Stimulated activated CD8-positive, alpha-beta memory T cell treated with anti-CD3 and anti-CD28 coated beads, Interleukin-12 subunit alpha, Interleukin-12 subunit beta, amount 100 ng/mL, for 4 hours (primary cell): ENCODE results near the gene PTPRG.

ENCODE experiments used
- DNase-seq: peaks from one replicate; pipeline ENCODE4 v3.0.0-alpha.2; 2020; ENCODE audit warnings: low read depth

The PTPRG gene

DNA sequence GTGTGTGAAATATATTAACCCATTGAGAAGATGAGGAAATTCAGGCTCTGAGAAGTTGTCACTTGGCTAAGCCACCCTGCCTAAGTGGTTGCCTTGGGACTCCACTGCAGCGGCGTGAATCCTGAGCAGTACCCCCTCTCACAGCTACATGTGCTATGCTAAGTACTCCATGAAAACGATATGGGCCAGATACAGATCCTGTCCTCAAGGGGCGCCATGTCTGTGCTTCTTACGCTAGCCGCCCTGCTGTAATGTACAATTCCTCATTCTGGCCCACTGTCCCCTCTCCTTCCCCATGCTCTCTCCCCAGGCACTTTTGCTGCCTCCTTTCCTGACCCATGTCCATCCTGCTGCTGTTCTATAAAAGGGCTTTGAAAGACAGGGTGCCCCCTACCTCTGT lies 671.7 kb downstream of the PTPRG start:
- DNase-seq: no peak

DNA sequence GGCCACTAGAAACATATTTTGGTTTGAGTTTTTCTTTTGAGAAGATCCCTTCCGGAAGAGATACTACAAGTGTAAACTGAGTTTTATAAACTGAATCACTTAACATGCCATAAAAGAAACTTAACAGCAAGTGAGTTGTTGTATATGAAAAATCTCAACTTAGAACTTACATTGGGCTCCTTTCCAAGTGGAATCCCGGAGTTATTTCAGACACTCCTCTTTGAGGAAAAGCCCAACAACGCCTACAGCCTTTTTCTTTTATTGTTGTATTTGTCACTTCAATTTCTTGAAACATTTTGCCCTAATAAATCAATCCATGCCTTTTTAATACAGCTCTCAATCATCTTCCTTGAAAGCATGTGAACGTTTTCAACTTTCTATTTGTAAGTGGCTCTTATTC lies 674.6 kb downstream of the PTPRG start:
- DNase-seq: no peak

DNA sequence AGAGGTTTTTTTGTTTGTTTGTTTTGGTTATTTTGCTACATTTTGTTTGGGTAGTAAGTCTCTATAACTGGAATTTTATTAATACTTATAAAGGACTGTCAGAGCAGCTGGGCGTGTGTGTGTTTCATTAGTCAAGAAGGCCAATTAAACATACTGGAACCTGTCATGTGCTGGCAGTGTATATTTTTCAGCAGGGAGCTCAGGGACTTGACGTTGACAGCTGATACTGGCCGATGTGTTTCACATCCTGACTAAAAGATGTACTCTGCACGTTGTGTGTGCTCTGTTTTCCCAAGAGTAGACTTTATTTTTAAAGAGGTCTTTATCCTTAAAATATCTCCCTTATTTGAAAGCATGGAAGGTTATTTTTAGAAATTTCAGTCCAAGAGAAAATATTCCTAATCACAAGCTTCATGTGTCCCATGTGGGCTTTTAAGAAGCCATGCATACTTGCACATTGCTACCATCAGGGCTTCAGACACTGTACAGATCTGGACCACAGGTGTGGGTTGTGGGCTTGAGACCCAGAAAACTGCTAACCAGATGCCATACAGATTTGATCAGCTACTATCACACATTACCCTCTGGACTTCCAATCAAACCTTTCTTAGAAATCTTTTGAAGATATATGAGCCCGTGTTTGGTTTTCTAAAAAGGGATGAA lies 676.0 kb downstream of the PTPRG start:
- no peak for DNase-seq

DNA sequence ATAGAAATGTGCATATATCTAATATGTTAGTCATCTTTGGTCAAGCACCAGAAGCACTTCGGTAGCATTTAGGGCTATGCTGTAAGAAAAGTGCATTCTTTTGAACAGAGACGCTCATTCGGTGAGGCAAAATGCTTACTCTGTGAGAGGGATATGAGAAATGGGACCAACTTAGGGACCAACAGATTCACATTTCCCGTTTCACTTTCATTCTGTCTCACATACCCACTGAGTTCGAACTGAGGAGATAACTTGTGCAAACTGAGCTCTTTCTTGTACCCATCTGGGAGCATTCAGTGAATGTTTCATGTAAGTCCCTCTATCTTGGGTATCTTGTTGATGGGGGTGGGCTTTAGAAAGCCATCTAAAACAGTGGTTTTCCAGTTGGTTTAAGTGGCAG lies 676.6 kb downstream of the PTPRG start:
- DNase-seq: no peak

DNA sequence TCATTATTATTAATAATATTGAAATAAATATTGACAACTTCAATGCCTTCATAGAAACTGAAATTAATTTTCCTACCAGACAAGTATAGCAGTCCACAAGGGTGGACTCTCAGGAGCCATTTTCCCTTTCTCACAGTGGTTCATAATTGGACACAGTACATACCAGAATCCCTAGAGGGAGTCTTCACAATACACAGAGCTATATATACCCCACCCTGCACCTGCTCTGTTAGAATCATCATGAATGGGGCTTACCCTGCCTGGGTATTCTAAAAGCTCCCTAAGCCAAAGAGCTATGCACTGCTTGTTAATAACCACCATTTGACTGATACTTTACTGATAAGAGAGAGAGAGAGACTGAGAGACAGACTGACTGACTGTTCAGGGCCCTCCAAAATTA lies 677.1 kb downstream of the PTPRG start:
- no peak for DNase-seq

DNA sequence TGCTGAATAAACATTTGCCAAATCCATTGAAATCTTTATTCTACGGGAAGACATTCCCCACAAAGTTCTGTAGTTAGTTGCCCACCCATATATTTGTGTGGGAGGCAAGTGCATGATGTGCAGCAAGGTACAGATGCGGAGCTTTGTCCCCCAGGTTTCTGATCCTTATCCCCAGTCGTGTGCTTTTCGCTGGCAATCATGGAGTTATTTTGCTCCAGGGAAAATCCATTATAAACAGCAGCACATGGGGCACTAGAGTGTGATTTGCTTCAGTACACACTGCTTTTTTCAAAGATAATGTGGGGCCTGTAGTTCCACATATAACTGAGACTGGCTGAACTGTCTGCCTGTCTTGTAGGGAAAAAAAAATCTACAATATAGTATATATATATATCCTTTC lies 679.9 kb downstream of the PTPRG start:
- no peak for DNase-seq

DNA sequence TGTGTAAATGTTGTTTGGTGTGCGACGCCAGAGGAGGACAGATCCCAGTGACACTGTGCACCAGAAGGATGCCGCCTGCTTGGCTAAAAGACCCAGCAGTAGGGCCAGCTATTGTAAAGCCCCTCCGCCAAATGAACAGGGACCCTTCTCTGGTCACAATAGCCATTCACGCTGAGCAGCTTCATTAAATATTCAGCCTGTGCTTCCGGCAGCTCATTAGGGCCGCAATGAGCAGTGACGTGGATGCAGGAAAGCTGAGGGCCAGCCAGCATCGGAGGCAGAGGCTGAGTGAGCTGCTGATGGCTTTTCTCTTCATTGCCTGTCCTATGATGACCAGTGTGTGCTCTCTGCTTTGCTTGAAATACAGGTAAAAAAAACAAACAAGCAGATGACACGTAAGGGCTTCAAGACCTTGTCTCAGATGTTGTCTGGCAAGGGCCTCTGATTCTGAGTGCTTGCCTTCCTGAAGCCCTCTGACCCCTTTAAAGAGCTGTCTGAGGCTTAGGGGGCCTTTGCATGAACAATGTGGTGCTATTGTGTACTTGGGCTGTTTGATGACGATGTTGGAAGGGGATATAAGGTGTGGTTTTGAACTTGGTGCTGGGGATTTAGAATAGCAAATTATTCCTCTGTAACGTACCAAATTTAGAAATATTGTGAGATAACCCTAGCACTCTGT lies 681.6 kb downstream of the PTPRG start:
- DNase-seq: no peak

DNA sequence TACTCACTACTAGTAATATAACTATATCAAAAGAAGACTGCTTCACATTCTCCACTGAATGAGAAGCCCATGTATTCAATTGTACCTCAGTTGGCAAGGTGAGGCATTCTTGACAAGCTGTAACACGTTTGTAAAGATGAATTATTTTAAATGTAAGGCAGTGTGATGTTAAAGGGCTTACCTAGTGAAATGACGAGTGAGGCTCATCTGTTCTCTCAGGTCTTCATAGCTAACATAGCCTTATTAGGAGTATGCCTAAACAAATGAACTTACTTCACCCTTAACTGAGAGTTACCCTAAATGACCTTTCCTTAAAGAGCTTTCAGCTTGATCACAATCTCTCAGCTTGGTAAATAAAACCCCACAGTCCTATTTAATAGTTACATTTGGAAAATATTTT lies 684.7 kb downstream of the PTPRG start:
- DNase-seq: no peak

DNA sequence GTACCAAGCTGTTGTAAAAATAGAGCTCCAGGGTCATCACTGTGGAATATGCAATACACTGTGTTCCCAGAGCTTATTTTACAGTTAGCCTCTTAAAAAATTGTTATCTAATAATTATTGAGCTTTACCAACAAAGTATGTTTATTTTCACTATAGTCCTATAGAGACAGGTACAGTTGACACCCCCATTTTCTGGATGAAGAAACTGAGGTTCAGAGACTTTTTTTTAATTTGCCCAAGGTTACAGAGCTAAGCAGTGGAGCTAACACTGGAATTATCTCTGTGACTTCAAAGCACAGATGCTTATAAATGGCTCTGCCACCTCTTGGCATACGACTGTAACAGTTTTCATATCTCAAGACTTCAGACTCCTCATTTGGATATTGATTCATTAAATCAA lies 685.6 kb downstream of the PTPRG start:
- no peak for DNase-seq

DNA sequence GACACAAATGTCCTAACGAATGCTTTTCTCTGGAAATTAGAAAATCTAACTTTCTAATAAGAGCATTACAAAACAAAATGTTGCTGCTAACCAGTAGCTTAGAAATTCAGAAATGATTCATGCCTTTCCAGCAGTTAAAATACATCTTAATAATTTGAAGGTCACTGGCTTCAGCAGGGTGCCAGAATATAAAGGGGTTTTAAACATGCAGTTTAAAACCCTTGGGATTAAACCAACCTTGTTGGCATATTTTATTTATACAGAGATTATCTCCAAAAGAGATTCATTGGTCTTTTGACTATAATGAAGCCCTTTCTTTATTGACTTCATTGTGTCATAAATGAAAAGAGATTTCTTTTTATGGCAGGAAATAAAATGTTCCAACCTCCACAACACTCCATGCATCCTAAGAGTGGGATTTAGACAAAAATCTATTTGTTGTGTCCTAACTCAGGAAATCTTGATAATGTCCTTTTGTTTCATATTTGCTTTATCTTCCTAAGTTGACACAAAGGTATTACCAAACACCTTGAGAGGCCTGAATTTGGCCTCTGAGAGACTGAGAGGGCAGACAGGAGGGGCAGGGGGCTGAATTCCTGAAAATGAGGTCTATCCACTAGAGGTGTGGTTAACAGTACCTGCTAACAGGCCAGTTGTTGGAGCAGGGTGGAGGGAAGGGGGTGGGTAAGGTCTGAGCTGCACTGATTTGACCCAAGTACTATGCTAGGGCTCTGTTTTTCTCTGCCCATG lies 687.5 kb downstream of the PTPRG start:
- DNase-seq: no peak

DNA sequence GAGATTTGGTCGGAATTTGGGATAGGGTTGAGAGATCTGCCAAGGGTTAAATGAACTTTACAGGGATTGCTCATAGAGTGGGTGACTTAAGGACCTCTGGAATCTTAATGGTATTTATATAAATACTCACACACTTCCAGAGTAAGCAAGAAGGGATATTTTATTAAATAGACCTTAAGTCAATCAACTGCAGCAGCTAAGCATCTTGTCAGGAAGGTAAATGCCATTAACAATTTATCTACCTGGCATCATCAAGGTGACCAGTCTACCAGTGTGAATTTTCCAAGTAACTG lies 688.1 kb downstream of the PTPRG start:
- no peak for DNase-seq

DNA sequence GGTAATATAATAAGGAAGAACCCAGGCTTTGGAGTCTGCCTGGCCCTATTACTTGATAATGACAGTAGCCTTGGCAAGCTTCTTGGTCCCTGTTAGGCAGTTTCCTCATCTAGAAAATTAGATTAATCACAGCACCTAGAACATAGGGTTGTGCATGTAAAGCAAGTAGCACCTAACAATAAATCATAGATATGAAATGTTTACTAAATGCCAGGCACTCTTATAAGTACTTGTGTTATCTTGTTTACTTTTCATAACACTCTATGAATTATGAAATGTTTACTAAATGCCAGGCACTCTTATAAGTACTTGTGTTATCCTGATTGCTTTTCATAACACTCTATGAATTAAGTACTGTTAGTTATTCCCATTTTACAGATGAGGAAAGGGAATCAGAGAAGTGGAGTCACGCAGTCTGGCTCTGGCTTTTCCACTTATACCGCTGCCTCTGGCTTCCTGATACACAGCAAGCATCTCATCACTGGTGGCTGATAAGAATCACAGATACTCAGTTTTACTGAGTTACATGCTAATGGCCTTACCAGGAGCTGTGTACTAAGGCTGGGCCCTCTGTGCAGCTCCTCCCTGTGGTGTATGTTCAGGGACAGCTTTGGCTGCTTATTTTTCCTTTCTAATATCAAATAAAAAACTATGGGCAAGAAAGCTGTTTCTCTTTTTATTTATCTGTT lies 688.6 kb downstream of the PTPRG start:
- no peak for DNase-seq

DNA sequence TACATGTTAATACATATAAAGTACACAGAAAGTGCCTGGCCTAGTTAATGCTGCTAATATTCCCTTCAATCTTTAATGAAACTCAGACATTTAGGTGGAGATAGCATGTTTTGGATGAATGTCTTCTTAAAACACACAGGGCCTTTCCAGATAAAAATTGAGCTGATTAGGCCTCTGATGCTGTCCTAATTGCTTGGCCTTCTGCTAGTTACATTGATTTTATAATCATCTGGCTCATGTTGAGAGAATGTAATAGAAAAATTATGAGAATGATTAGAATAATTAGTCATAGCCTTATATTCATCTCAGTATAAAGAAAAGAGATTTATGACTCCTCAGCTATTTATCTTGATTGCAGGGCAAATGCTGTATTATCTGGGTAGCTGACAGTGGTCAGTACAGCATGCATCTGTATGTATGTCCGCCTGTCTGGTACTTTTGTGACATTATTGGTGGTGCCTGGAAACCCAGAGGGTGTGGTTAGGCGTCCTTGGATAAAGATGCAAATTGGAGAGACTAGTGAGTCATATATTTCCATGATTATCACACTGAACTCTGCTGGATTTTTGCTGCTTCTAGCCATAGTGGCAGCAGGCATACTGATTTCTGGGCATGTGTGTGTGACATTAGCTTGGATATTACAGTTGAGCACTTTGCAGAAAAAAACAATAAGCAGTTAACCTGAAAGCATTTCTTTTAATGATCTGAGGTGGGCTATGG lies 691.2 kb downstream of the PTPRG start:
- no peak for DNase-seq

DNA sequence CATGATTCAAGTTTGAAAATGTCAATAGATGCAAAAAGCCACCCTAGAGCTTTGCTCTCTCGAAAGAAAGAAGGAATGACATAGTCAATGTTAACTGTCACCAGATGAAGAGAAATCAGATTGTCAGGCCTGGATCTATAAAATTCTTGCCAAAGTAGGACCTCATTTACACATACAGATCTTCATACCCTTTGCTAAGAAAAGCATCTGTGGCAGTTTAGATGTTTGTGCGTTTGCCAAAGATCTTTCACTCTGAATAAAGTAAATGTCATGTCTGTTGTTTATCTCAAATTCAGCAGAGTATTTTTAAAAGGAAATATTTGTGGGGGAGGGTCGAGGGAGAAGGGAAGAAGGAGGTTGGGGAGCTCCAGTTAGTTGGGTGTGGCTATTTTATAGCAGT lies 692.6 kb downstream of the PTPRG start:
- no peak for DNase-seq

DNA sequence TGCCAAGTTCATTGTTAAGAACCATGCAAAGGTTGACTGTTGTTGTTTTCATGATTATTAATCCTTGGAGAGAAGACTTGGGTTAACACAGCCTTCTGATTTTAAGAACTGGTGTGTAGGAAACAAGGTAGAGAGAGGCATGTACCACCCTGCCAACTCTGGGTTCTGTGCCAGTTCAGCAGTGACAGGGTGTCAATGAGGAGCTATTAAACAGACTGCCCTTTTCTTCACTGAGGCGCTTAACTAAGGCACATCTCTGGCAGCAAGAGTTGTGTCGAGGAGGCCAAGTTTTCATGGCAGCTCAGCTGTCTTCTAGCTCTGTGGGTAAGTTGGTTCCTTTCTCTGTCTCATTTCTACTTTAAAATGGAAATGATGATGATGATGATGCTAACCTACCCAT lies 694.4 kb downstream of the PTPRG start:
- no peak for DNase-seq

DNA sequence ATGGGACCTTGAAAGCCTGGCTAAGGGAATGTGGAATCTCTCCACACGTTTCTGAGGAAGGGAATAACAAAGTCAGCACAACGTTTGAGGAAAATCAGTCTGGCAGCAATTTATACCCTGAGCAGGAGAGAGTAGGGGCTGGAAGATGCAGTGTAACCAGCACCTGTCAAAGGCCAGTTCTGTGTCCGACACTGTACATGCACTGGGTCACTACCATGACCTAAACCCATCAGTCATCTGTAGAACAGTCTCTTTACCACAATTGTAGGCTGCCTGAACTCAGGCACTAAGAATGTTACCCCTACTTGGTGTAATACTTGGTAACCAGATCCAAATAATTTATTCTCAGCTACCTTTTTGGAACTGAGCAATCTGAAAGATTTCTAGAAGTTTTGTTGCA lies 698.6 kb downstream of the PTPRG start:
- DNase-seq: no peak

DNA sequence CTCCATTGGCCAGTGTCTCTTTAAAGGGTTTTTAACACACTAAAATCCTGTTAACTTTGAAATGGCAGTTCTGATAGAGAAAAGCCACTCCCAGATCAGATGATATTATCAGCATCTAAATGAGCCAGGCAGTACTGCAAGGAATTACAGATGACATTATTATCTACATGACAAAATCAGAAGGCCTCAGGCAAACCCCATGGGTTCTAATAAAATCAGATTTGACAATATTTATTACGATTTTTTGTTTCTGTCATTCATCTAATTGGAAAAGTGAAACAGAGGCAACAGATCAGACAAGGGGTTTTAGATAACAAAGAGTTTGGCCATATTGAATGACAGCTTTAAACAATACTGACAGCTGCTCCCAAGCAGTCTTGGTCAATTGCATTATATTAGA lies 699.3 kb downstream of the PTPRG start:
- no peak for DNase-seq

DNA sequence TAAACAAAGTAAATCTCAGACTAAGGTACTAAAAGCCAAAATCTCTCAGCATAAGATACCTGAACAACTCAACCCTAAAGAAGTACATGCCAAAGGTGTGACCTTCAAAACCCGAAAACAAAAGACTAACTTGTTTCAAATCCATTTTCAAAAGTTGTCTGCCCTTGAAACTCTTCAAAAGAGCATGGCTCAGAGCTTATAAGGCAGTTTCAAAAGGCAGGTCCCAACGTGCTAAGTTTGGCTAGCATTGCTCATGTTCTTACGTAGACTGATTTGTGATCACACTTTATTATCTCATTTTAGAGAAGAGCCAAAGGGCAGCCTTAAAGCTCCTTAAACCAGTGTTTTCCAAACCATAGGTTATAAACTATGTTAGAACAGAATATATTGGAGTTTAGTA lies 699.8 kb downstream of the PTPRG start:
- DNase-seq: no peak

DNA sequence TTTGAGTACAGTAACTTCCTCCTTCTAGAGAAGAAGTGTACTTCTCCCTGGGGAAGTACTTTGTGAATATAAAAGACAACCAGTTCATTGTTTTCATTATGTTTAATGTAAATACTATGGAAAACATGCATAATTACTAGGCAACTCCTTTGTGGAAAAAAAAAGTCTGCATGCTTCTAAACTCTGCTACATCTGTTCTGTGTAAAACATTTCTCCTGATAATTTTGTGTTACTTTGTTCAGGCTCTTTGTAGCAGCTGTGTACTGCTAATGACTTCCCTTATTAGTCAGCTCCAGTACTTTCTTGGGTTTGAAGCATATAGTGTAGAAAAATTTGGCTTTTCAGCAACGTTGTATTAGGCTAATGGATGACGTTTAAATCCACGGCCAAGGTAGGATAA lies 700.4 kb downstream of the PTPRG start:
- DNase-seq: no peak

DNA sequence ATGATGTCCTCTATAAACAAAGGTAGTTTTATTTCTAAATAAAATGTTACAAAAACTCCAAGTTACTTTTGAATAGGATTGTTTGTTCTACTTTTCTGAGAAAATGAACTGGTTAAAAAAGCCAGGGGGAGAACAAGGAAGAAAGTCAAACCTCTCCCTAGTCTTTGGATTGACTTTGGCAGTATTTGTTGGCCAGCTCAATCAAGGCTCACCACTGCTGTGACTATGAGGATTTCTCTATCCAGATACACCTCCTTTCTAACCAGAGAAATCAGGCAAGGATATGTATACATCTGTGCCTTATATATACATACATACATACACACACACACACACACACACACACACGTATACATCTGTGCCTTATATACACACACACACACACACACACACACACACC lies 704.2 kb downstream of the PTPRG start:
- DNase-seq: no peak

DNA sequence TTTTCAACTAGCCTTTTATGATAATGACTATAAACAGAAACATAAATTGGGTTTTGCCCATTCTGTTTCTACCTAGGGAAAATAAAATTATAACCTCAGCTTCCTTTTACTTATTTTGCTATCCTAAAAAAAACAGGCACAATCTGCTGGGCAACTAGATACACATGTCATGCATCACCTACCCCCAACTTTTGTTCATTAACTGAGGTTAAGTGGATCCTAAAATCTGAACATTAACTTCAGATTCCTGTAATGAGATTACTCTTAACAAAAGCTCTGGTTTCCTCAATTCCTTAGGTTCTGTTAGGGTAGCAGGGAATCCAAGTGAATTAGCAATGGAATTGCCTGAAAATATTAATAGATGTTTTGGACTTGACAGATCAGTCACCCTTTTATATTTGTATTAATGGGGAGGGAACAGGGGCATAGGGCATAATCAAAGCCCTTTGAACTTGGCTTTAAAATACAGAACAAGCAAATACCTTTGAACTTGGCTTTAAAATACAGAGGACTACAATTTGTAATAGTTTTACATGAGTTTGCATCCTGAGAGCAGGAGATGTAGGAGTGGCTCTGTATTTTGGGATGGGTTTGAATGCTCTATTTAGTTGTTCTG lies 705.4 kb downstream of the PTPRG start:
- DNase-seq: no peak

DNA sequence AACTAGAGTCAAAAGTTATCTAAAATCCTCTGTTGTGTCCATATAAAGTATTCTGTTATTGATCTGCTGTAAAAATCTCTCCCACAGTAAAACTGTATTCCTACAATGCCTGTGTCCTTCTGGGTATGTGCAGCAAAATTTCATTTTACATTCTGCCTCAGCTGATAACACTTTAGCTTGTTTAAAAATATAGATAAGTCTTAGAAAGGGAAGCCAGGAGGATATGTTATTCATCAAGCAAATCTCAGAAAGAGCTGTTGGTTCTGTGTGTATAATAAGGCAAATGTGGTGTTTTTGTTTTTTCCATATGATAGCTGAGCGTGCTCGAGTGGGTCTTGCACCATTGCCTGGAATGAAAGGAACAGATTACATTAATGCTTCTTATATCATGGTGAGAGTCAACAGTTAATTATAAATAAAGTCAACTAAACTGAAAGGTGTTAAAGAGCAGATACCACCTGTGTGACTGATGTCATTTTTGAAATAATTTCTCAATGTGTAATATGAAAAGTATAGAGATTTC lies 715.3 kb downstream of the PTPRG start:
- DNase-seq: no peak
